Tibial nerve (tissue), 4 donors: Measurements from ENCODE around the gene C1orf50. TPM values are rescaled to one million over a fixed set of nuclear protein-coding genes. Genes with fewer than 3 reads are reported as not detected.

Source experiments
- DNase-seq, 2 donors: peaks; one replicate each; pipeline ENCODE4 v3.0.0-alpha.2; 2019; ENCODE audit warnings: low spot score in 2 of 2
- H3K27ac ChIP-seq, 4 donors: fragments of 200-600 bp; sonication (generic) in 3 of 4; one replicate each; pipeline ENCODE4 v1.5.1; 2017 to 2019; ENCODE audit warnings: mild to moderate bottlenecking in 1 of 4
- H3K27me3 ChIP-seq, 2 donors: fragments of 200-600 bp; sonication (generic) in 1 of 2; one replicate each; pipeline versions ENCODE4 v1.5.1 to v1.6.0; 2017 to 2019
- H3K36me3 ChIP-seq, 3 donors: fragments of 200-600 bp; sonication (generic); one replicate each; pipeline ENCODE4 v1.5.1; 2018 to 2019
- H3K4me1 ChIP-seq, 4 donors: fragments of 200-600 bp; sonication (generic) in 3 of 4; one replicate each; pipeline ENCODE4 v1.5.1; 2017 to 2019
- H3K4me3 ChIP-seq, 4 donors: fragments of 200-600 bp; sonication (generic) in 3 of 4; one replicate each; pipeline ENCODE4 v1.5.1; 2017 to 2019; ENCODE audit warnings: mild to moderate bottlenecking in 1 of 4, moderate library complexity in 1 of 4
- H3K9me3 ChIP-seq, 4 donors: fragments of 200-600 bp; sonication (generic) in 3 of 4; one replicate each; pipeline ENCODE4 v1.5.1; 2017 to 2019
- CTCF ChIP-seq, 5 experiments: fragments of 200-600 bp in 3 of 5; fragments of 450-650 bp in 2 of 5; sonication (generic) in 3 of 5; IDR thresholded peaks; one replicate each; pipeline ENCODE4 v1.5.1; 2016 to 2019; ENCODE audit warnings: antibody characterized with exemption in 5 of 5, mild to moderate bottlenecking in 3 of 5, moderate library complexity in 2 of 5
- EP300 ChIP-seq, 2 donors: sonication (generic); formaldehyde crosslinking; IDR thresholded peaks; one replicate each; pipeline ENCODE4 v1.6.1; 2017; ENCODE audit warnings: antibody characterized with exemption in 2 of 2, mild to moderate bottlenecking in 1 of 2
- POLR2A ChIP-seq, 2 donors: fragments of 450-650 bp; IDR thresholded peaks; one replicate each; pipeline ENCODE4 v1.6.1; 2017; ENCODE audit warnings: antibody characterized with exemption in 2 of 2, mild to moderate bottlenecking in 2 of 2, moderate library complexity in 2 of 2
- whole genome bisulfite sequencing, 2 donors: methylation state at CpG; one replicate each; pipeline ENCODE4 v1.1.5; 2018; 5-methylcytosine and 5-hydroxymethylcytosine counted together
- total RNA-seq, 4 donors: library from RNA; depleted of rRNA; stranded (reverse); fragments of >200 nt; gene quantifications; one replicate each; pipeline ENCODE4 v1.1.0, GENCODE V29; 2016

Gene C1orf50
- total RNA-seq, 4 donors from 2014 or later = 3.0 to 8.4 (median 3.5) TPM

DNA sequence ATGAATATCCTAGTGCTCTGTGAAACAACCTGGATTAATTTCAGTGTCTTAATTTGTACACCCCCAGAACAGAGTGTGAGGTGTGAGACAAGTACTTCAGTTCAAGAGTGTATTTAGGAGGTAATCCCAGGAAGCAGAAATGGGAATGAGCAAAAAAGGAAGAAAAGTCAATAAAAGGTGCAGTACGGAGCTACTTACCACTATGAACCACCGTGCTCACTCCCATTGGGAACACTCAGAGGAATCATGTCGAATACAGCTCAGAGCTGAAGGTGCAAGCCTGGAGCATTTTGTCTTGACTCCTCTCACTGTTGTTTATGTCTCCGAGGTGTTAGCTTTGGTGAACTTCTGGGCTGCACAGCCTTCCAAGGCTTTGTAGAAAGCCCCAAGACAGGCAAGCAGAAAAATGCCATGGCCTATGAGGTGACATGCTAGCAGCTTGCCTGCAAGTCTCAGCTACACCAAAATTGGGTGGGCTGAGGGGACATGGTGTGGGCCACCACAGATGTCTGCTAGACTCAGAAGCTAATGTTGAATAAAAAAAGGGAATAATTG is 57.5 kb downstream of the C1orf50 start:
- H3K27me3 ChIP-seq = no peaks in the 10 kb centered on the region
- H3K36me3 ChIP-seq = peaks cover 0 to 11% (median 0%) of the 10 kb centered on the region in 3 donors
- WGBS, 2 donors = 83 to 89% methylated on average over 4 of the region's 4 CpGs
- TF ChIP-seq POLR2A (IDR thresholded peaks at IDR 0.05) (no peak), EP300 (IDR thresholded peaks at IDR 0.05) (no peak), CTCF (IDR thresholded peaks at IDR 0.05) (no peak)
- H3K9me3 ChIP-seq = no peaks in the 10 kb centered on the region
- no peak for DNase-seq
- H3K4me3 ChIP-seq = no peak overlapping the region
- no peak overlapping the region for H3K27ac ChIP-seq
- peaks cover 0 to 16% (median 0%) of the 10 kb centered on the region in 4 donors for H3K4me1 ChIP-seq

DNA sequence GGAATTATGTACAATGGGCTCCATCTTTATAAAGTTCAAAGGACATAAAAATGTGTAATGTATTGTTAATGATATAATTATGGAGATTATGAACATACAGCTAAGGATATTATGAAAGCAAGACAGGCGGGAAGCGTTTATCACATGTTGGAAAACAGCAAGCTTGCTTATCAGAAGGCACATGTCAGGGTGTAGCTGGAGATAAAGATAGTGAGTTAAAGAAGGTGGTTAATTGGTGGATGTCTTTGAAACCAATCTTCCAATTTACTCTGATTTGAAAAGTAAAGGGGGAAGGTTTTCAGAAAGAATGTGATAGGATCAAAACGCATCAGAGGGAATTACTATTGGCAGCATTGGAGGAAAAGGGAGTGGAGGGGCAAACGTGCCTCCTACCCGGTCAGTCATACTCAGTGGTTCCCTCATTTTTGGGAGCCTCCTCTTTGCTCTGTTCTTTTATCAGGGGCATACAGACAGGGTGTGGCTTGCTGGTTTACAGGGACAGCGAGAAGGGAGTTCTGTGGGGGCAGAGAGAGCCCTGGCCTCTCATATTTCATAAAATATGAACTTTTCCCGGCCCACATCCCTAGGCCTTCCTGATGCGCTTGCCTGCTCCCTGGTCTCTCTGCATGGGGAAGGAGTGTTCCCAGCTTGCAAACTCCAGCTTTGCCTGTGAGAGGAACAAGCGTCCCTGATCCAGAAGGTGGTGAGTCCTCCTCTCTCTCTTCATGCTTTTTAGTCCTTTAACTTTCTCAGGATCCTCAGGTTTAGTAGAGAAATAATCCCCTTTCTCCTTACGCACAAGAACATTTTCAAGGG is 58.2 kb downstream of the C1orf50 start:
- WGBS, 2 donors = 80 to 81% methylated on average over 10 of the region's 10 CpGs
- TF ChIP-seq CTCF (IDR thresholded peaks at IDR 0.05) (no peak), POLR2A (IDR thresholded peaks at IDR 0.05) (no peak), EP300 (IDR thresholded peaks at IDR 0.05) (no peak)
- Histone ChIP-seq H3K4me1 (peaks cover 0 to 16% (median 0%) of the 10 kb centered on the region in 4 donors), H3K27me3 (no peaks in the 10 kb centered on the region), H3K36me3 (peaks cover 0 to 17% (median 0%) of the 10 kb centered on the region in 3 donors), H3K27ac (no peak overlapping the region), H3K9me3 (no peaks in the 10 kb centered on the region), H3K4me3 (no peak overlapping the region)
- no peak for DNase-seq

Other genes with a start within 250 kb of the C1orf50 start
- 10 to 100 TPM; 22.4 to 33.6 (median 28.1) TPM for gene PPIH, start 108.8 kb upstream of the C1orf50 start, total RNA-seq
- gene YBX1, start 84.8 kb upstream of the C1orf50 start, total RNA-seq = 100 to 1,000 TPM; 377 to 579 (median 441) TPM
- gene CLDN19, start 27.0 kb upstream of the C1orf50 start, total RNA-seq = 100 to 1,000 TPM; 136 to 259 (median 218) TPM
- 10 to 100 TPM; 42.4 to 83.9 (median 65.1) TPM for gene P3H1, start 221 bp upstream of the C1orf50 start, total RNA-seq
- under 1 TPM in 3 of 4 donors, not detected in 1; 0.21 to 0.30 (median 0.22) TPM for gene TMEM269, start 17.7 kb downstream of the C1orf50 start, total RNA-seq
- 10 to 100 TPM in 2 of 4 donors, 1 to 10 TPM in 2; 4.1 to 14.2 (median 8.3) TPM for gene ERMAP, start 49.9 kb downstream of the C1orf50 start, total RNA-seq
- 10 to 100 TPM; 18.6 to 76.0 (median 44.9) TPM for gene SVBP, start 50.1 kb downstream of the C1orf50 start, total RNA-seq
- 10 to 100 TPM; 14.1 to 20.5 (median 16.9) TPM for gene ZNF691, start 79.4 kb downstream of the C1orf50 start, total RNA-seq
- 1,000 to 10,000 TPM in 3 of 4 donors, 100 to 1,000 TPM in 1; 953 to 4,970 (median 3,437) TPM for gene SLC2A1, start 191.6 kb downstream of the C1orf50 start, total RNA-seq